ENCODE data around the gene INPPL1. TPM values are rescaled to one million over a fixed set of nuclear protein-coding genes. Genes with fewer than 3 reads are reported as not detected.
"Not testable (repeated sequence)": the region's sequence is repeated elsewhere in the genome, so short reads cannot be mapped to it uniquely, and the experiment has no call there.

INPPL1 gene, protein sequence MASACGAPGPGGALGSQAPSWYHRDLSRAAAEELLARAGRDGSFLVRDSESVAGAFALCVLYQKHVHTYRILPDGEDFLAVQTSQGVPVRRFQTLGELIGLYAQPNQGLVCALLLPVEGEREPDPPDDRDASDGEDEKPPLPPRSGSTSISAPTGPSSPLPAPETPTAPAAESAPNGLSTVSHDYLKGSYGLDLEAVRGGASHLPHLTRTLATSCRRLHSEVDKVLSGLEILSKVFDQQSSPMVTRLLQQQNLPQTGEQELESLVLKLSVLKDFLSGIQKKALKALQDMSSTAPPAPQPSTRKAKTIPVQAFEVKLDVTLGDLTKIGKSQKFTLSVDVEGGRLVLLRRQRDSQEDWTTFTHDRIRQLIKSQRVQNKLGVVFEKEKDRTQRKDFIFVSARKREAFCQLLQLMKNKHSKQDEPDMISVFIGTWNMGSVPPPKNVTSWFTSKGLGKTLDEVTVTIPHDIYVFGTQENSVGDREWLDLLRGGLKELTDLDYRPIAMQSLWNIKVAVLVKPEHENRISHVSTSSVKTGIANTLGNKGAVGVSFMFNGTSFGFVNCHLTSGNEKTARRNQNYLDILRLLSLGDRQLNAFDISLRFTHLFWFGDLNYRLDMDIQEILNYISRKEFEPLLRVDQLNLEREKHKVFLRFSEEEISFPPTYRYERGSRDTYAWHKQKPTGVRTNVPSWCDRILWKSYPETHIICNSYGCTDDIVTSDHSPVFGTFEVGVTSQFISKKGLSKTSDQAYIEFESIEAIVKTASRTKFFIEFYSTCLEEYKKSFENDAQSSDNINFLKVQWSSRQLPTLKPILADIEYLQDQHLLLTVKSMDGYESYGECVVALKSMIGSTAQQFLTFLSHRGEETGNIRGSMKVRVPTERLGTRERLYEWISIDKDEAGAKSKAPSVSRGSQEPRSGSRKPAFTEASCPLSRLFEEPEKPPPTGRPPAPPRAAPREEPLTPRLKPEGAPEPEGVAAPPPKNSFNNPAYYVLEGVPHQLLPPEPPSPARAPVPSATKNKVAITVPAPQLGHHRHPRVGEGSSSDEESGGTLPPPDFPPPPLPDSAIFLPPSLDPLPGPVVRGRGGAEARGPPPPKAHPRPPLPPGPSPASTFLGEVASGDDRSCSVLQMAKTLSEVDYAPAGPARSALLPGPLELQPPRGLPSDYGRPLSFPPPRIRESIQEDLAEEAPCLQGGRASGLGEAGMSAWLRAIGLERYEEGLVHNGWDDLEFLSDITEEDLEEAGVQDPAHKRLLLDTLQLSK
- 9.4 TPM for total RNA-seq

DNA sequence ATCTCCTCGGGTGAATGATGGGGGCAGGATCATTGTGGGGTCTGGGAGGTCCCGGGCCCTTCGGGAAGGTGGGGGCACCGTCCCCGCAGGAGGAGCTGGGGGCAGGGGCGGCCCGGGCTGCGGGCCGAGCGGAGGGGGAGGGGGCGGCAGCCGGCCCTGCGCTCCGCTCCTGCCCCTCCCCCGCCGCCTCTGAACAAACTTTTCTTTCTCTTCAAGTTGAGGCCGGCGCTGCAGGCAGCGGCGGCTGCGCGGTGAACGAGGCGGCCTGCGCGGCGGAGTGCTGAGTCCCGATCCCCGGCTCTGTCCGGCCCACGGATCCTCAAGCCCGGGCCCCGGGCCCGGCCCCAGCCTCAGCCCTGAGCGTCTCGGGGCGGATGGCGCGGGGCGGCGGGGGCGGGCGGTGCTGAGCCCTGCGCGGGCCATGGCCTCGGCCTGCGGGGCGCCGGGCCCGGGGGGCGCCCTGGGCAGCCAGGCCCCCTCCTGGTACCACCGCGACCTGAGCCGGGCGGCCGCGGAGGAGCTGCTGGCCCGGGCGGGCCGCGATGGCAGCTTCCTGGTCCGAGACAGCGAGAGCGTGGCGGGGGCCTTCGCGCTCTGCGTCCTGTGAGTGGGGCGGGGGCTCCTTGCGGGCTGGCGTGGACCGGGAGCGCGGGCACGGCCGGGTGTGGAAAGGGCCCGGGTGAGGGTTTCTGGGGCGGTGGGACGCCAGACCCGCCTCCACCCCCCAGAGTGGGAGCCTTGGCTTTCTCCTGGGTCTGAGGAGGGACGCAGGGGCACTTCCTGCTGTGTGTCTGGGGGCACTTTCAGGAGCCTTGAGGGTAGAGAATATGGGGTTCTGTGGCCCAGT is at the start of gene INPPL1:
INPPL1 (plus strand) TSS at position 204 of the 847 bp plus-strand sequence; CDS start at position 422, 218 bp downstream.
- DNase-seq = no peak

DNA sequence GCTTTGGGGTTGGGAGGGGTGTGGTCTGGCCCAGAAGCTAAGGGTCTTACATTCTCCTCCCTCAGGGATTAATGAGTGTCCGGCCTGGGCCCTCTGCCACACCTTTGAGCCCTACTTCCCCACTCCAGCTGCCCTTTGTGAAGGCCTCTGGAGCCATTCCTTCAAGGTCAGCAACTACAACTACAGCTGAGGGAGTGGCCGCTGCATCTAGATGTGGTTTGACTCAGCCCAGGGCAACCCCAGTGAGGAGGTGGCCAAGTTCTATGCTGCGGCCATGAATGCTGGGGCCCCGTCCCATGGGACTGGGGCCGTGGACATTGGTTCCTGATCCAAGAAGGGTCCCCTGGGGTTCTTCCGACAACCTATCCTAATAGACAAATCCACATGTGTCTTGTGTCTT is 46.9 kb upstream of the INPPL1 start:
- no peak for DNase-seq

DNA sequence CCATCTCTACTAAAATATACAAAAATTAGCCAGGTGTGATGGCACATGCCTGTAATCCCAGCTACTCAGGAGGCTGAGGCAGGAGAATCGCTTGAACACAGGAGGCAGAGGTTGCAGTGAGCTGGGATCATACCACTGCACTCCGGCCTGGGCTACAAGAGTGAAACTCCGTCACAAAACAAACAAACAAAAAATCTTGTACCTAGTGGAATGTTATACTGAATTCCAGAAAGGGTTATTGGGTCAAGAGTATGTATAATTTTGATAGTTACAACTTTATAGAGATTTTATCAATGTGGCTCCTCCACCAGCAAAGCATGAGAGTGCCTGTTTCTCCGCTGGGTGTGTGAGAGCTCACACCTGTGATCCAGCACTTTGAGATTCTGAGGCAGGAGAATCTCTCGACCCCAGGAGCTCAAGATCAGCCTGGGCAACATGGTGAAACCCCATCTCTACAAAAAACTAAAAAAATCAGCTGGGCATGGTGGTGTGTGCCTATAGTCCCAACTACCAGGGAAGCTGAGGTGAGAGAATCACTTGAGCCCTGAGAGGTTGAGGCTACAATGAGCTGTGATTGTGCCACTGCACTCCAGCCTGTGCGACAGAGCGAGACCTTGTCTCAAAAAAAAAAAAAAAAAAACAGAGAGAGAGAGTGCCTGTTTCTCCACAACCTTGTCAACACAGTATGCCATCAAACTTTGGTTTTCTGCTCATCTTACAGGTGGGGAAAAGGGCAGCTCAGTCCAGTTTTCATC is 45.3 kb upstream of the INPPL1 start:
- no peak for DNase-seq

DNA sequence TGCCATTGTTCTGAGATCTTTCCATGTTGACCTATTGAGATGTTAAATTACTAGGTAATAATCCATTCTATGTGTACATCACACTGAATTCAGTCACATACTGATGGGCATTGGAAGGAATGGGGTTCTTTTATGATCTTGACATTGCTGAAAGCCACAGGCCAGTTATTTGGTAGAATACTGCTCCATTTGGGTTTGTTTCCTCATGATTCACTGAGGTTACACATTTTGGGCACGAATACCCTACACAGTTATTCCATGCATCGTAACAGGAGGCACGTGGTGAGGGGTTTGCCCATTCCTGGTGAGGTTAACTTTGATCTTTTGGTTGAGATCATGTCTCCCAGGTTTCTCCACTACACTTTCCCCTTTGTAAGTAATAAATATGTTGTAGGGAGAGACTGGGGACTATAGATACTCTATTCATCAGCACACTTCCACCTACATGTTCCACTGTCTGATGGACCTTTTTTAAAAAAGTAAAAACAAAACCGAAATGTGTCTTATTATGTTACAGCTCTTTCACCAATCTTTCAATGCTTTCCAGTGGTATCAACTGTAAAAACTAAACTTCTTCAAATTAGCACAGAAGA is 44.7 kb upstream of the INPPL1 start:
- DNase-seq = no peak

DNA sequence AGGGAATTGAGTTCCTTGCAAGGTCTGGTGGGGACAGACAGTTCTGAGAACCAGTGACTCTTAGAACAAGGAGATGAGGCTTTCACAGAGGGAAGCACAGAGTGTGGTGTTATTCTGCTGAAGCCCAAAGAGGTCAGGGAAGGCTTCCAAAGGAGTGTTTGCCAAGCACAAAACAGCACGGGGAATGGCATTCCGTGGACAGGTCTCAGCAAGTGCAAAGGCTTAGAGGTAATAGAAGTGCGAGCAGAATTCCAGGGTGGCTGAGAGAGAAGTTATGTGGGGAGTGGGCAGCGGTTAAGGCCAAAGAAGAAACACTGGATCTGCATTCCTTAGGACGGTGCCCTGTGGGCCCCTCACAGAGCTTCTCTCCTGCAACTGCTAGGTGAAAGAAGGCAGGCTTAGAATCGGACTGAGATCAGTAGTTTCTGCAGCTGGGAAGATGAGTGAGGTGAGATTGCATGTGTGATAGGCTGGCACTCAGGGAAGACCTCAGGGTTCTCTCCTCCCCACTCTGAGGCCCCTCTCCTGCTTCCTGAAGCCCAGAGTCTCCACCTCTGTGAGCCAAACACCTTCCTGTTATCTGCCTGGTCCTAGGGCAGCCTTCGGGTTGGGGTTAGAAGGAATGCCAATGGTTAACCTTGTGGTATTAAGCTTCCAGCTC is 43.5 kb upstream of the INPPL1 start:
- DNase-seq = not testable (repeated sequence)

DNA sequence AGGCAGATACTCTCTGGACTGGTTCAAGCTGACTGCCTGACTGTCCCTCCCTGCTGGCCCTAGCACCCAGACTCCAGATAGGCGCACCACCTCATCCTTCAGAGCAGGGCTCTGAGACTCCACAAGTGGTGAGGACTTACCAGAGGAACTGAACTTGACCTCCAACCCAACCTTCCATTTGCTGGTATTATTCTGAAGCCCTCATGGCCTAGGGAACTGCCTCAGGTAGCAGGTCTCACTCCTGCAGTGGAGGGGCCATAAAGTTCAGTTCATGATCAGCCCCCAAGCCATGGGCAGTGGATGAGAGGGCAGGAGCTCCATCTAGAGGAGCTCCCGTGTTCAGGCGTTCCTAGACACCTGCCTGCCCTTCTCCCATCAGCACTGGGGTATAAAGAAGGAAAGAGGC is 43.0 kb upstream of the INPPL1 start:
- not testable (repeated sequence) for DNase-seq

DNA sequence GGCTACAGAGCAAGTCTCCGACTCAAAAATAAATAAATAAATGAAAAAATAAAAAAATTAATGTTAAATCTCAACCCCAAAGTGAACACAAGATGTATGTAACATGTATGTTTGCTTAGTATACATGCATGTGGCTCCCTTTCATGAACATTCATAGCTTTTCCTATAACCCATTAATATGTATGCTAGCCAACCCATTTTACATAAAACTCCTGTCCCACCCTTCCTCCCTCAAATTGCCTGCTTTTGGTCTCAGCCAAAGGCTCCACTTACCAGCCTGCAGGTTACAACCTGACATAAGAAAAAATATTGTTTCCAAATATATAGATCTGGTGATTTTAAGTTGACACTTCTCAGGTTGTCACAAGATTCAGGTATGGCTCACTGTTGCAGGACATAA is 36.3 kb upstream of the INPPL1 start:
- DNase-seq = no peak

DNA sequence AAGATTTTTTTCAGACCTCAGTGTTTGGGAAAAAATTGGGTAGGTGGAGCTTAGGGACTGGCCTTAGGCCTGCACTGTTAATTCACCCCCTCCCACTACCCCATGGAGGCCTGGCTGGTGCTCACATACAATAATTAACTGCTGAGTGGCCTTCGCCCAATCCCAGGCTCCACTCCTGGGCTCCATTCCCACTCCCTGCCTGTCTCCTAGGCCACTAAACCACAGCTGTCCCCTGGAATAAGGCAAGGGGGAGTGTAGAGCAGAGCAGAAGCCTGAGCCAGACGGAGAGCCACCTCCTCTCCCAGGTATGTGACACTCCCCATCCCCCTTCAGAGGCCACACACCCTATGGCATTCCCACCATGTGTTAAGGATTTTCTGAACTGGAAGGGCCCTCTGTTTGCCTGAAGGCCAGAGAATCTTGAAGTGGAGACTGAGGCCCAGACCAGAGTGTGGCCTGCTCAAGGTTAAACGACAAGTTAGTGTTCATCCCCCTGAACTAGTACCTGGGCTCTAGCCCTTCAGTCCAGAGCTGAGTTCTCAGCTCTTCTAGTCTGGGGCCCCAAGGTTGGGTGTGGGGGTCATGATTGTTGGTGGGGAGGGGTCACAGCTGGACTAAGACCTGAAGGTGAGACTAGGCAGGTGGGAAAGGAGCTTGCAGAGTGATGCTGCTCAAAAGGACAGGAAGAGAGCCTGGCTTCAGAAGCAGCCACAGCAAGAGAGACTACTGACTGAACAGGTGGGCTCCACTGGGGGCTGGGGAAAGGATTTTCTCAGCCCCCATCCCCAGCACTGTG is 34.9 kb upstream of the INPPL1 start:
- DNase-seq = no peak

DNA sequence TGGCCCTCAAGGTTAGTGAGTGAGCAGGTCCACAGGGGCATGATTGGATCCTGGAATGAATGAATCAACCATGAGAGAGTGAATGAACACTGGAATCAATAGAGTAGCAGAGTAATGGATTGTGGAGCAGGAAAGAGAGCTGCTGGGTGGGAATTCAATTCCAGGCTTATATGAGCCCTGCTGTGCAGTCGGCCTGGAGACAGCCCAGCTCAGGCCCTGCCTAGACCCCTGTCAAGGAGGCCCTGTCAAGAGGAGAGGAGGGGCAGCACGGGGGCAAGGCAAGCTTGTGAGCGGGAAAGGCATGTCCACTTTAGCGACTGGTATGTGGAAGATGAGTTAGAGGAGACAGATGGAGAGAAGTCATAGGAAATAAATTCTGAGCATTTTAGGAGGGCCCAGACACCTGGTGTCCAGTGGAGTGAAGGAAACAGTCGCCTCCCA is 33.9 kb upstream of the INPPL1 start:
- no peak for DNase-seq

DNA sequence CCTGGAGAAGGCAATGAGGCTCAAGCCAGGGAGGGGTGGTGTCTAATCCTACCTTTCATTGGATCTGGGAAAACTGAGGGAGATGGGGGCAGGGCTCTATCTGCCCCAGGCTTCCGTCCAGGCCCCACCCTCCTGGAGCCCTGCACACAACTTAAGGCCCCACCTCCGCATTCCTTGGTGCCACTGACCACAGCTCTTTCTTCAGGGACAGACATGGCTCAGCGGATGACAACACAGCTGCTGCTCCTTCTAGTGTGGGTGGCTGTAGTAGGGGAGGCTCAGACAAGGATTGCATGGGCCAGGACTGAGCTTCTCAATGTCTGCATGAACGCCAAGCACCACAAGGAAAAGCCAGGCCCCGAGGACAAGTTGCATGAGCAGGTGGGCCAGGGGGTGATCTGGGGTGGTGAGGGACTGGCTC is 32.6 kb upstream of the INPPL1 start, which contains the start of gene FOLR1:
FOLR1 (plus strand) TSS at position 180 of the 421 bp plus-strand sequence; CDS start at position 214, 34 bp downstream.
- no peak for DNase-seq

DNA sequence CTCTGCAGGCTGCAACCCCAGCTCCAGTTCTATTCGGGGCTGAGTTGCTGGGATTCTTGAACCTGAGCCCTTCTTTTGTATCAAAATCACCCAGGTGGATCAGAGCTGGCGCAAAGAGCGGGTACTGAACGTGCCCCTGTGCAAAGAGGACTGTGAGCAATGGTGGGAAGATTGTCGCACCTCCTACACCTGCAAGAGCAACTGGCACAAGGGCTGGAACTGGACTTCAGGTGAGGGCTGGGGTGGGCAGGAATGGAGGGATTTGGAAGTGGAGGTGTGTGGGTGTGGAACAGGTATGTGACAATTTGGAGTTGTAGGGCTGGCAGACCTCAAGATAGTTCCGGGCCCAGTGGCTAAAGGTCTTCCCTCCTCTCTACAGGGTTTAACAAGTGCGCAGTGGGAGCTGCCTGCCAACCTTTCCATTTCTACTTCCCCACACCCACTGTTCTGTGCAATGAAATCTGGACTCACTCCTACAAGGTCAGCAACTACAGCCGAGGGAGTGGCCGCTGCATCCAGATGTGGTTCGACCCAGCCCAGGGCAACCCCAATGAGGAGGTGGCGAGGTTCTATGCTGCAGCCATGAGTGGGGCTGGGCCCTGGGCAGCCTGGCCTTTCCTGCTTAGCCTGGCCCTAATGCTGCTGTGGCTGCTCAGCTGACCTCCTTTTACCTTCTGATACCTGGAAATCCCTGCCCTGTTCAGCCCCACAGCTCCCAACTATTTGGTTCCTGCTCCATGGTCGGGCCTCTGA is 28.9 kb upstream of the INPPL1 start:
- no peak for DNase-seq

DNA sequence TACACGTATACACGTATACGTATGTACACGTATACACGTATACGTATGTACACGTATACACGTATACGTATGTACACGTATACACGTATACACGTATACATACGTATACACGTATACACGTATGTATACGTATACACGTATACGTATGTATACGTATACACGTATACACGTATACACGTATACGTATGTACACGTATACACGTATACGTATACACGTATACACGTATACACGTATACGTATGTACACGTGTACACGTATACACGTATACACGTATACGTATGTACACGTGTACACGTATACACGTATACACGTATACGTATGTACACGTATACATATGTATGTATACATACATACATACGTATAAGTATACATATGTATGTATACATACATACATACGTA is 23.1 kb upstream of the INPPL1 start:
- DNase-seq = not testable (repeated sequence)

DNA sequence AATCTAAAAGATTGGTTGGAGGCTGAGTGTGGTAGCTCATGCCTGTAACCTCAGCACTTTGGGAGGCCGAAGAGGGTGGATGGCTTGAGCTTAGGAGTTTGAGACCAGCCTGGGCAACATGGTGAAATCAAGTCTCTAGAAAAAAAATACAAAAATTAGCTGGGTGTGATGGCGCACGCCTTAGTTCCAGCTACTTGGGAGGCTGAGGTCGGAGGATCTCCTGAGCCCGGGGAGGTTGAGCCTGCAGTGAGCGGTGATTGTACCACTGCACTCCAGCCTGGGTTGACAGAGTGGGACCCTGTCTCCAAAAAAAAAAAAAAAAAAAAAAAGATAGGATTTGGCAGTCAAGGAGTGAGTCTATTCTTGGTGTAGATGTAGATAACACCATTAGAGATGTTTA is 22.0 kb upstream of the INPPL1 start:
- no peak for DNase-seq

DNA sequence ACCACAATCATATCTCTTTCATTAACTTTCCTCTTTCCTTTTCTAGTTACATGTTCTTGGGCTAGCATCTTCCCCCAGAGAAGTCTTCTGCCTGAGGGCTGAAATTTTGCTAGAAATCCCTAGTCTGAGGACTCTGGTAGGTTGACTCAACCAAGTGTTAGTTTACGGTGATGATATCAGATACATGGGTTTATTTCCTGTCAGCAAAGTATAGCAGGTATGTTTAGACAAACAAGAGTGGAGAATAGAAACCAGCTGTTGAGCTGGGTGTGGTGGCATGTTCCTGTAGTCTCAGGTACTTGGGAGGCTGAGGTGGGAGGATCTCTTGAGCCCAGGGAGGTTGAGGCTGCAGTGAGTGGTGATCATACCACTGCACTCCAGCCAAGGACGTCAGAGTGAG is 21.4 kb upstream of the INPPL1 start:
- no peak for DNase-seq

DNA sequence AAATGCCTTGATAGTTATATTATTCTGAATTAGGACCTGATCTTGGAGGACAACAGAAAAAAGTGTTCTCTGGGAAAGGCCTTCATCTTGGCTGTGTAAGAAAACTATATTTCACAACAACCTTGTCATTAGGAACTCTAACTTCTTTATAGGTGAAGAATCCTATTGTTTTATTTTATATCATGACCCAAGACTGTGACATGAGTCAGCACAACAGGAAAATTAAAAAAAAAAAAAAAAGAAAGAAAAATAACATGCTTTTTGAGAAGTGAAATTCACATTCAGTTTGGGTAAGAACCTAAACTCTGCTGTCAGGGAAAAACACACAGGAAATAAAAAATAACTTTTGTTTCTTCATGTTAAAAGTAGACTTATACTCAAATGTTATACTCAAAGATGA is 19.7 kb upstream of the INPPL1 start:
- DNase-seq = no peak

DNA sequence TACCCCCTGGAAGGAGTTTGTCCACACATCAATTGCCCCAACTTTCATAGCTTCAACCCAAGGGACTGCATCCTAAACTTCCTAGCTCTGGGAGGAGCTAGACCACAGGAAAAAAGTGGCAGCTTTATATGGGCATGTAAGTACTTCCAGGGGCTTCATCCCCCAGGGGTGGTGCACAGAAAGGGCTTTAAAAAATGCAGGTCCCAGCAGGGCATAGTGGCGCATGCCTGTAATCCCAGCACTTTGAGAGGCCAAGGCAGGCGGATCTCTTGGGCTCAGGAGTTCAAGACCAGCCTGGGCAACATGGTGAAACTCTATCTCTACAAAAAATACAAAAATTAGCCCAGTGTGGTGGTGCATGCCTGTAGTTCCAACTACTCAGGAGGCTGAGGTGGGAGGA is 17.8 kb upstream of the INPPL1 start:
- not testable (repeated sequence) for DNase-seq

DNA sequence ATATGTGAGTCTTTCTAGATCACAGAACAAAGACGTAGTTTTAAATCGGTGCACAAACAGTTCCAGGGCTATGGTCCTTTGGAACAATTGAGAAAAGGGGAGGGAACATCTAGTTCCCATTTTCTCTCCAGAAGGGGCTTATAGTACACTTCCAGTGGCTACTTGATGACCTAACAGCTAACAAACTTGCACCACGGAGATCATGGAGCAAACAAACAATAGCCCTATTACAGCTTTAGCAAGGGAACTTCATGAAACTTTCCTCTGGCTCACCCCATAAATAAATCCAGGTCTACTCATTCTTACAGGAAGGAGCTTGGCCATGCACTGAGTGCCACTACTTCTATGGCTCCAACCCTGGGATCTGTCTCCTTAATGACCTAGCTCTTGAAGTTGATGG is 16.3 kb upstream of the INPPL1 start:
- no peak for DNase-seq

DNA sequence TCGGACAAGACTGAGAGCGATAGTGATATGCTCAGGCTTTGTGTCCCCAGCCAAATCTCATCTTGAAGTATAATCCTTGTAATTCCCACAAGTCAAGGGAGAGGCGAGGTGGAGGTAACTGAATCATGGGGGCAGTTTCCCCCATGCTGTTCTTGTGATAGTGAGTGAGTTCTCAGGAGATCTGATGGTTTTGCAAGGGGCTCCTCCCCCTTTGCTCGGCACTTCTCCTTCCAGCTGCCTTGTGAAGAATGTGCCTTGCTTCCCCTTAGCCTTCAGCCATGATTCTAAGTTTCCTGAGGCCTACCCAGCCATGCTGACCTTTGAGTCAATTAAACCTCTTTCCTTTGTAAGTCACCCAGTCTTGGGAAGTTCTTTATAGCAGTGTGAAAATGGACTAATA is 15.5 kb upstream of the INPPL1 start:
- DNase-seq = no peak

Measured in occipital lobe (tissue), 2 donors.